Activated CD4-positive, CD25-positive, alpha-beta regulatory T cell (primary cell): ENCODE measurements around the gene RBBP8NL.
"Not testable (repeated sequence)": the region's sequence is repeated elsewhere in the genome, so short reads cannot be mapped to it uniquely, and the experiment has no call there.

ENCODE experiments used
- DNase-seq, 4 experiments: peaks; one replicate each; lab custom pipeline; 2025; lab: John Stamatoyannopoulos, UW

The RBBP8NL gene

GRCh38 chr20:62445553-62446340 is 18.4 kb upstream of the RBBP8NL start:
- DNase-seq: no peak

DNA sequence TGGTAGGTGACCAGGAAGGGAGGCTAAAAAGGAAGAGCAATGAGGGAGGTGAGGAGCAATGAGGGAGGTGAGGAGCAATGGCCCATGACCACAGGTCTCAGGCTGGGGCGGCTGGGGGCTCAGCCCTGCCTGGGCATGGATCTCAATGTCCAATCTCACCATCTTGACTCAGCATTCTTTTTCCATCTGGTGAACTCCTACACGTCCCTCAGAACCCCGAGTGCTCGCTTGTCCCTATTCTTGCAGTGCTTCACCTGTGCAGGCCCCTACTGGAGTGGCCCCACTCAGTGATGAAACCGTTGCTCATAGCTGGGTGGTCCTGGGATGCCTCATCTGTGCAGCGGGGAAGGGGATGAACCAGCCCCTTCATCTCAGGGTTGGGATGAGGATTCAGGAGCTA is 16.9 kb upstream of the RBBP8NL start:
- DNase-seq: no peak

DNA sequence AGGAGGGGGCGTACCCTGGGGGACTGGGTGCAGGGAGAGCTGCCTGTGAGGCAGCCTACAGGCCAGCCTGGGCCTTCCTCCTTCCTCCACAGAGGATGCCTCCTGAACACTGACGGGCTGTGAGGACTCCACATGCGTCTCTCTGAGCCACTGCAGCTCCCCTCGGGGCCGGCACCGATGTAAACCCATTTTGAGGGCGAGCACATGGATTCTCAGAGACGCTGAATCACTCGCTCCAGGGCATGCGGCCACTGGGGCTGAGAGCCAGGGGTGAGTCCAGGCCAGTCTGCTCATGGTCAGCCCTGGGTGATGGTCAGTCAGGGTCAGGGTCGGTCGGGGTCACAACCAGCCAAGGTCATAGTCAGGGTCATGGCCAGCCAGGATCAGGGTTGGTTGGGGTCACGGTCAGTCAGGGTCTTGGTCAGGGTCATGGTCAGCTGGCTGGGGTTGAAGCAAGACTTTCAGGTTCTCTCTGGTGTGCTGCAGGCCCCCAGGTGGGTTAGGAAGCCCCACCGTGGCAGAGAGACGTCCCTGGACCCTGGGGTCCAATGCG is 14.7 kb upstream of the RBBP8NL start:
- DNase-seq: no peak

- DNase-seq: no peak
Measured at GRCh38 chr20:62439218-62439617, 11.9 kb upstream of the RBBP8NL start.

DNA sequence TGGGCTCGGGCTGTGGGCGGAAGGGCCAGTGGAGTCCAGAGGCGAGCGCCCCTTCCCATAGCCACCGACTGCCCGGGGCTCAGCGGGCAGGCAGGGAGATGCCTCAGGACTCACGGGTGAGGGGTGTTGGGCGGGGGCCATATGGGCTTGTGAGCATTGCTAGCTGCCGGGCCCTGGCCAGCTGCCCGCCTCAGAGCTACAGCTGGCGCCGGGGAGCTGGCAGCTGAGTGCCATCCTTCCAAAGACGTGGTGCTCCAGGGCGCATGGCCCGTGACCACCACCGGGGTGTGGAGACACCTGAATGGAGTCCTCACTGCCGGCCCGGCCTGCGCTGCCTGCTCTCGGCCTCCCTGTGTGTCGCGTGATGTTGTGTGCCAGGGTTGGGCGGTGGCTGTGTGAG is 10.6 kb upstream of the RBBP8NL start:
- no peak for DNase-seq

GRCh38 chr20:62437496-62437895 is 10.2 kb upstream of the RBBP8NL start:
- no peak for DNase-seq

DNA sequence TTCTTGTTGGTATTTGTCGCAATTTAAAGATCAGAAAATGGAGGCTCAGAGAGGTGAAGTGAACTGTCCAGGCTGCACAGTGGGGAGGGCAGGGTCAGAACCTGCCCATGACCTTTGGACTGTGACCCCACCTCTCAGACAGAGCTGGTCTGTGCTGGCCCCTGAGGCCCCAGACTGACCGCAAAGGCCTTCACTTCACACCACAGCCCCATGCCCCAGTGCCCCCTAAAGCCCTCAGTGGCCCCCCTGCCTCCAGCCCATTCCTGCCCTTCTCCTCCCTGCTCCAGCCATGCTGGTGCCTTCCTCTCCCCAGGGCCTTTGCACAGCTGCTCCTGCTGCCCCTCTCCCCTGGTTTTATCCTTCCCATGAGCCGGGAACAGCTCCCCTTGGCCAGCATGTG is 9.4 kb upstream of the RBBP8NL start:
- no peak for DNase-seq

DNA sequence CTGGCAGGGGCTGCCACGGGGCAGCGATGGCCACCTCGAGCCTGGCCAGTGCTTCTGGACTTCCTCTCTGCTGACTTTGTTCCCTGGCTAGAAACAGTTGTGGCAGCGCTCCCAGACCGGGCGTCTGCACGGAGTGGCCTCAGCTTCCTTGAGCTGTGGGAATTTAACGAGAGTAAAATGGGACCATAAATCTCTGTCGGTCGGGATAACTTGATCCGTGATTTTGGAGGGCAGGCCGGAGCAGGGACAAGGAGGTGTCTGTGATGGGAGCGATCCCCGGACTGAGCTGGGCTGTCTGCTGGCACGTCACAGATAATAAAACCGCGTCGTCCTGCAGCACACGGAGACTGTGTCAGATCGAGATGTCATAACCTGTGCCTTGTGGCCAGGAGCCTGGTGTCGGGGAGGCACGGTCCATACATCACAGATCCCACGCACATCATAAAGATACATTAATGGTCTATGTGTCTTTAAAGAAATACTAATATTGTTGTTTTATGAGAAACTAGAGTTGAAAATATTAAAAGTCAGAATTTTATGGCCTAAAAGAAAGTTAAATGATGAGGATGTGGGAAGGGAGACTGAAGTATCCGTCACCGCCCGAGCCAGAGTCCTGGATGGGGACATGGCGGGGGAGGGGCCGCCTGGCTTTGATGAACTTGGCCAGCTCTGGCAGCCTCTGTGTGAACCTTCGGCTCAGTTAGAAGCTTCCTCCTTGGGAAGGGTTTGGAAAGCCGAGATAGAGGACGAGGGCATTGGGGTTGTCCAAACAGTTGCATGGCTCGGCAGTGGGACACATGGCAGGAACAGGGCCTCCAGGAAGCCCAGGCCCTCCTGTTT is 6.5 kb upstream of the RBBP8NL start:
- DNase-seq: no peak

GRCh38 chr20:62430866-62431447 is 3.6 kb upstream of the RBBP8NL start:
- no peak for DNase-seq

DNA sequence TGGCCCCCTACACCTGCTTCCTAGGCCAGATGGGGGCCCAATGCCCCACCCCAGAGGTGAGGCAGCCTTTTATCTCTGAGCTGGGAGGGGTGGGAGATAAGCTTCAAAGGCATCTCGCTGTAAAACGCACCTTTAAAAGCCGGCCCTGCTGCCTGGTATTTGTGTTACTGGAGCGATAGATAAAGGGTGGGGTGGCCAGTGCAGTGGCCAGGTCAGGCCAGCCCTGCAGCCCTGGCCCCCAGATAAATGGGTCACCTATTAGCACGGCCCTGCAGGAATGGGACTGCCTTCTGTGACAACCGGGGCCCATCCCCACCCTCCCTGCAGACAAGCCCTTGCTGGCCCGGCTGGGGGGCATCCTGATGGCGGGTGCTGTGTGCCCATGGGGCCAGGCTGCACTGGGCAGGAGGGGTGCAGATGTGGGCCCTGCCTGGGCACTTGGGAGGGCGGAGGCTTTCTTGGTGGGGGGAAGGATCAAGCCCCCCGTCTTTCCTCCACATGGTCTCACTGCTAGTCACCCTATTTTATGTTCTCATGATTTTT is 3.0 kb upstream of the RBBP8NL start:
- no peak for DNase-seq

DNA sequence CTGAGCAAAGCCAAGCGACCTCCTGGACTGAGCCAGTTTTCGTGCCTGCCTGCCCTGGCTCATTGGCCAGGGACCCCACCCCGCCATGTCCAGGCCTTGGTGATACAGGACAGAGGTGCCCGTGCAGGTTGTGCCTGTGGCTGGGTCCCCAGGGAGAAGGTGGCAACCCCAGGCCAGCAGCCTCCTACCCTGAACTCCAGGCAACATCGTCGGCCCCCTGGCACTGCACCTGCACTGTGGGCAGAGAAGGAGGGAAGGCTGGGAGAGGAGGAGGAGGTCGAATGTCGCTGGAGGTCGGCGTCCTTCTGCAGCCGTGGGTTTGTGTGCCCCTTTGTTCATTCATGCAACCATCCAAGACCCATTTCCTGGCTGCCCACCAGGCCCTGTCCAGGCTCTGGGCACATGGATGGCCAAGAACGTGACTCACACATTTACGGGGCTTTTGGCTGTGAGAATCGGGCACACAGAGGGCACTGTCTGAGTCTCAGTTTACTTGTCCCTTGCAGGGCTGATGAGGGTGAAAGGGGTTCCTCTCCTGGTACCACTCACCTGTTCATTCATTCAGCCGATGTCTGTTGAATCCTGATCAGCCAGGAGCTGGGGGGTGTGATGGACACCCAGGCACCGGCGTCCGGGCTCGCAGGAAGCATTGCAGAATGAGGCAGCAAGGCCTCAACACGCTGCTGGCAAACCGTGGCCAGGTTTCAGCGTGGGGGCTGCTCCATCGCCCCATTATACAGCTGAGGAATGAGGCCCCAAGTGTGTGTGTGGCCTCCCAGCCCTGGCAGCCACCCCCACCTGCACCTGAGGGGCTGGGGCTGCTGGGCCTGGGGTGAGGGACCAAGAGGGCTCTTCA is 2.3 kb upstream of the RBBP8NL start:
- no peak for DNase-seq

DNA sequence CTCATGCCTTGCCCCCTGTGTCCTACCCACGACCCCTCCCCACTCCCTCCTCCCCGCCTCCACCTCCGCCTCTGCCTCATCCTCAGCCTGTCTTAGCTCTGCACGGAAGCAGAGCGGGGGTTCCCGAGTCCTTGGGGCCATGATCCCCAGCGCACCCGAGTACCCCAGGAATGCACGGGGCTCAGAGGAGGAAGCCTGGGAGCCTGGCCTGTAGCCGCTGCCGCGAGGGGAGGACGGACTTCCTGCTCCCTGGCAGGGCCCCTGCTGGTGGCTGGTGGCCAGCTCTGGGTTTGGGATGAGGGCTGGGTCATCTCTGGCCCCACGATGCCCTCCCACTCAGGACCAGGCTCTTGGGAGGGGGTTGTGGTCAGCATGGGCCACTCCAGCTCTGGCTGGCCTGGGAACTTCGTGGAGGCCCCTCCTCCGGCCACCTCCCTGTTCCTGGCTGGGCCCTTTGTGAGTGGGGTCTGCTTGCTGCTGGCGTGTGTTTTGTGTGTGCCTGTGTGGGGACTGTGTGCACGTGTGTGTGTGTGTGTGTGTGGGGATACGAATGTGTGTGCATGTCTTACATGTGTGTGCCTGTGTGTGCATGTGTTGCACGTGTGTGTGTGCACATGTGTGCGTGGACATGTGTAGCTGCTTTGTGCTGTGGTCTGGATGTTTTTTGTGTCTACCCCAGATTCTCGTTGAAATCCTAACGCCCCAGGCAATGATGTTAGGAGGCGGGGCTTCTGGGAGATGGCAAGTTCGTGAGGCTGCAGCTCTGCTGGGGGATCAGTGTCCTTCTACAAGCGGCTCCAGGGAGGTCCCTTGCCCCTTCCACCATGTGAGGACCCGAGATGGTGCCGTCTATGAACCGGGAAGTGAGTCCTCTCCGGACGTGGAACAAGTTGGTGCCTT is 1.3 kb upstream of the RBBP8NL start:
- no peak for DNase-seq

DNA sequence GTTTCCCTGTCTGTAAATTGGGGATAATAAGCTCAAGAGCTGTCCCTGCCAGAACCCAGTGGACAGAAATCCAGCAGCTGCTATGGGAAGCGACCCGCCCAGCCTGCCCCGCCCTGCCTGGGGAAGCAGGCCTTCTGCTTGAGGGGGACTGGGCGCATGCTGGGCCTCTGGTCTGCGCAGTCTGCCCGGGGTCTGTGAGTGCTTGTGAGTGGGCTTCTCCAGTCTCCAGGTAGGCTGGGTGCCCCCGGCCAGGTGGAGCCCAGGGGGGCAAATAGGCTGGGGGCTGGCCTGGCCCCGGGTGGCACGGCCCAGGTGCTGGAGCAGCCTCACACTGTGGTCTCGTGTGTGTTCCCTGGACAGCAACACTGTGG is 648 bp upstream of the RBBP8NL start:
- DNase-seq: no peak

GRCh38 chr20:62426699-62427131 is 624 bp downstream of the RBBP8NL start:
- DNase-seq: no peak

GRCh38 chr20:62426059-62426348 is 1.3 kb downstream of the RBBP8NL start:
- not testable (repeated sequence) for DNase-seq

GRCh38 chr20:62425281-62426058 is 1.9 kb downstream of the RBBP8NL start:
- DNase-seq: no peak

DNA sequence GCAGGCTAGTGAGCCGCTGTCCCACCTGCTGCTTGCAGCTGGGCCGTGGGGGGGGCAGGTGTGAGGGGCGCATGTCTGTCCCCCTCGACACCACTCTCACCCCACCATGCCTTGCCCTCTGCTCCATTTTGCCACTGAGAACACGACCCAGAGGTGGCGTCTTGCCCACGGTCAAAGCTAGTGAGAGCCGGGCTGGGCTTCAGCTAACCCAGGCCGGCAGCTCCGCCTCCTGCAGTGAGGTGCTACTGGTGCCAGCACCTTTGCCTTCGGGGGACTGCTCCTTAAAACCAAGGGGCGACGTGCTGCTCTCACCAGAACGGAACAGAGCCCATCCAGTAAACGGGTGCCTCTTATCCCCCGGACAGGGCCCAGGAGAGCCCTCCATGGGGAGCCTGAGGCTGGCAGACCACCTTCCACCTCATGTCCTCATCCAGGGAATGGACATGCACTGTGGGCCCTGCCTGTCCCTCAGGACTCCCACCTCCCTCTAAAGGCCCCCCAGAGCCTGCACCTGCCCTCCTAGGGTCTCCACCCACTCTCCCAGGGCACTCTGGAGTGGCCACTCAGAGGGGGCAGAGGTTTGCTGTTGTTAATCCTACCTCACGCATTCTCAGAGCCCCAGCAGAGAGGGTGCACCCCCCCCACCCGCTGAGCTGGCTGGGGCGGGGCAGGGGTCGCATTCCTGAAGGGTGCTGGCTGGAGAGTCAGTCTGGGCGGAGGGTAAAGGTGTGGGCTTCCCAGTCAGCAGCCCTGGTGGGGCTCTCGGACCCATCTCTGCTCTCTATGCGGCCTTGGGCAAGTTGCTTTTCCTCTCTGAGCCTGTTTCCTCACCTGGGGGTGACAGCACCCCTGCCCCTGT is 2.9 kb downstream of the RBBP8NL start:
- DNase-seq: no peak

DNA sequence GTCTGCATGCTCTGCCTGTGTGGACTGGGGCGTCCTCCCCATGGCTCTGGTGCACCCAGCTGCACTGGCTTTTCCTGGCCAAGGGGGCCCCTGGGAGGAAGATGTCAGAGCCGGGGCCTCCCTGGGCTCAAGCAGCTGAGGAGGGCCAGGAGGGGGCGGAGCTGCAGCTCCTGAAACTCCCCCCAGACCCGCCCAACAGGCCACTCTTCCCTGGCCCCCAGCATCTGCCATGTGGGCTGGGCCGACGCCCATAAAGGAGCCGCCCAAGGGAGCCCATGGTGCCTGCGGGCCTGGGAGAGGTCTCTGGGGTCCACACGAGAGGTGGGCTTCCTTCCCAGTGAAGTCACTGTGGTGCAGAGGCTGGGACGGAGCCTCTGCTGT is 4.0 kb downstream of the RBBP8NL start:
- no peak for DNase-seq
